Liver (tissue), 9 donors: ENCODE data around the gene TADA3. TPM values are rescaled to one million over a fixed set of nuclear protein-coding genes. Genes with fewer than 3 reads are reported as not detected.

Experiments used
- DNase-seq: peaks from one replicate; pipeline ENCODE4 v3.0.0-alpha.2; 2017; ENCODE audit warnings: low spot score
- H3K27ac ChIP-seq, 2 donors: one replicate each; pipeline ENCODE4 v1.7.0; 2013; ENCODE audit warnings: inconsistent platforms in 2 of 2, low read length in 2 of 2, control low read depth in 1 of 2, low read depth in 1 of 2, mild to moderate bottlenecking in 1 of 2
- H3K27me3 ChIP-seq, 4 donors: one replicate each; pipeline versions ENCODE4 v1.6.1 to v1.7.0; 2013; ENCODE audit warnings: low read length in 3 of 4, inconsistent platforms in 1 of 4, mild to moderate bottlenecking in 1 of 4, moderate library complexity in 1 of 4; ENCODE audit not compliant: control insufficient read depth in 4 of 4, insufficient read depth in 4 of 4
- H3K36me3 ChIP-seq, 4 donors: one replicate each; pipeline versions ENCODE4 v1.6.1 to v1.7.0; 2013; ENCODE audit warnings: low read length in 3 of 4, mild to moderate bottlenecking in 3 of 4, low read depth in 1 of 4, moderate library complexity in 1 of 4; ENCODE audit not compliant: control insufficient read depth in 4 of 4, insufficient read depth in 3 of 4
- H3K4me1 ChIP-seq, 4 donors: one replicate each; pipeline versions ENCODE4 v1.6.1 to v1.7.0; 2013; ENCODE audit warnings: low read length in 3 of 4, mild to moderate bottlenecking in 3 of 4, moderate library complexity in 1 of 4; ENCODE audit not compliant: control insufficient read depth in 4 of 4, insufficient read depth in 4 of 4
- H3K4me3 ChIP-seq, 3 donors: one replicate each; pipeline versions ENCODE4 v1.6.1 to v1.7.0; 2013; ENCODE audit warnings: low read length in 3 of 3, control low read depth in 1 of 3, low read depth in 1 of 3, mild to moderate bottlenecking in 1 of 3
- H3K9ac ChIP-seq, 2 donors: one replicate each; pipeline ENCODE4 v1.7.0; 2013; ENCODE audit warnings: low read length in 2 of 2, mild to moderate bottlenecking in 2 of 2, moderate library complexity in 2 of 2, control low read depth in 1 of 2, low read depth in 1 of 2
- H3K9me3 ChIP-seq, 4 donors: one replicate each; pipeline versions ENCODE4 v1.6.1 to v1.7.0; 2013; ENCODE audit warnings: low read length in 3 of 4; ENCODE audit not compliant: control insufficient read depth in 4 of 4
- EGR1 ChIP-seq, 2 donors: IDR thresholded peaks; 2 replicates each; pipeline ENCODE4 v1.6.1; 2016 to 2018; ENCODE audit warnings: antibody characterized with exemption in 2 of 2, low read depth in 2 of 2
- FOXA1 ChIP-seq: IDR thresholded peaks from 2 replicates; pipeline ENCODE4 v1.6.1; 2016; ENCODE audit warnings: antibody characterized with exemption
- FOXA2 ChIP-seq: IDR thresholded peaks from 2 replicates; pipeline ENCODE4 v1.6.1; 2016; ENCODE audit warnings: antibody characterized with exemption
- GABPA ChIP-seq, 2 donors: IDR thresholded peaks in 1 of 2; conservative IDR thresholded peaks in 1 of 2; 2 replicates each; pipeline ENCODE4 v1.6.1; 2016; ENCODE audit warnings: antibody characterized with exemption in 2 of 2, mild to moderate bottlenecking in 1 of 2, moderate library complexity in 1 of 2
- HNF4A ChIP-seq, 2 donors: conservative IDR thresholded peaks; 2 replicates each; pipeline ENCODE4 v1.6.1; 2016; ENCODE audit warnings: antibody characterized with exemption in 2 of 2, mild to moderate bottlenecking in 2 of 2
- HNF4G ChIP-seq: IDR thresholded peaks from 2 replicates; pipeline ENCODE4 v1.6.1; 2016; ENCODE audit warnings: antibody characterized with exemption
- NR2F2 ChIP-seq: IDR thresholded peaks from 2 replicates; pipeline ENCODE4 v1.6.1; 2016; ENCODE audit warnings: antibody characterized with exemption
- RAD21 ChIP-seq, 2 donors: IDR thresholded peaks; 2 replicates each; pipeline ENCODE4 v1.6.1; 2016; ENCODE audit warnings: antibody characterized with exemption in 2 of 2, mild to moderate bottlenecking in 2 of 2
- RXRA ChIP-seq, 2 donors: IDR thresholded peaks; 2 replicates each; pipeline ENCODE4 v1.6.1; 2017 to 2018; ENCODE audit warnings: antibody characterized with exemption in 2 of 2, mild to moderate bottlenecking in 1 of 2
- SP1 ChIP-seq: IDR thresholded peaks from 2 replicates; pipeline ENCODE4 v1.6.1; 2018; ENCODE audit warnings: antibody characterized with exemption, mild to moderate bottlenecking
- TAF1 ChIP-seq: conservative IDR thresholded peaks from 2 replicates; pipeline ENCODE4 v1.6.1; 2016; ENCODE audit warnings: antibody characterized with exemption, mild to moderate bottlenecking
- YY1 ChIP-seq: IDR thresholded peaks from 2 replicates; pipeline ENCODE4 v1.6.1; 2016; ENCODE audit warnings: antibody characterized with exemption, mild to moderate bottlenecking
- WGBS: extraction: QIAGEN DNeasy Blood & Tissue Kit; methylation state at CpG from one replicate; pipeline ENCODE4 v1.1.7; 2013; 5-methylcytosine and 5-hydroxymethylcytosine counted together
- polyA plus RNA-seq, 2 donors: library from polyadenylated mRNA; stranded (reverse) in 1 of 2; unstranded in 1 of 2; fragments of 200-250 nt in 1 of 2; fragments of >200 nt in 1 of 2; fragmentation: Nextera tagmentation in 1 of 2; extraction: Ambion mirVana in 1 of 2; gene quantifications; one replicate each; pipeline versions ENCODE4 v1.2.1 to v1.2.3, GENCODE V29; 2013 to 2015
- total RNA-seq, 2 donors: library from RNA; depleted of rRNA; stranded (reverse); fragments of >200 nt; gene quantifications; one replicate each; pipeline ENCODE4 v1.2.3, GENCODE V29; 2014
- TF ChIP-seq, protein P1 (sequence below): IDR thresholded peaks from 2 replicates; pipeline ENCODE4 v1.6.1; 2016; ENCODE audit warnings: antibody characterized with exemption
- TF ChIP-seq, protein P2 (sequence below): IDR thresholded peaks from 2 replicates; pipeline ENCODE4 v1.6.1; 2016; ENCODE audit warnings: antibody characterized with exemption
- TF ChIP-seq, protein P3 (sequence below): IDR thresholded peaks from 2 replicates; pipeline ENCODE4 v1.6.1; 2016; ENCODE audit warnings: antibody characterized with exemption
- TF ChIP-seq, protein P4 (sequence below): IDR thresholded peaks from 2 replicates; pipeline ENCODE4 v1.6.1; 2016; ENCODE audit warnings: antibody characterized with exemption, mild to moderate bottlenecking
- TF ChIP-seq, protein P5 (sequence below): fragments of 150-350 bp; IDR thresholded peaks from 2 replicates; pipeline ENCODE4 v1.5.1; 2017; ENCODE audit warnings: improper control_type of control experiment, low read depth, low read length; ENCODE audit not compliant: missing input control
- donor health status: healthy.
- donor health status: healthy.
- donor health status: healthy.
- donor health status: healthy.
- donor health status: healthy.

Gene TADA3
- total and polyA plus RNA-seq, 4 donors = 16.2 to 27.8 (median 21.5) TPM

DNA sequence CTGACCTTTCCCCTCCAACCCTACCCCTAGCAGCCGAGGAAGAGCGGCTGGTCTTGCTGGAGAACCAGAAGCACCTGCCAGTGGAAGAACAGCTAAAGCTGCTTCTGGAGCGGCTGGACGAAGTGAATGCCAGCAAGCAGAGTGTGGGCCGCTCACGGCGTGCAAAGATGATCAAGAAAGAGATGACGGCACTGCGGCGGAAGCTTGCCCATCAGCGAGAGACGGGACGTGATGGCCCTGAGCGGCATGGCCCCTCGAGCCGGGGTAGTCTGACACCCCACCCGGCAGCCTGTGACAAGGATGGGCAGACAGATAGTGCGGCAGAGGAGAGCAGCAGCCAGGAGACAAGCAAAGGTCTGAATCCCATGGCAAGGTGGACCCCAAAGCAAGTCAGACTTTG lies 48.7 kb downstream of the TADA3 start:
- no peaks in the 10 kb centered on the region for H3K27me3 ChIP-seq
- H3K27ac ChIP-seq = no peak overlapping the region
- peaks cover 31 to 92% (median 79%) of the 10 kb centered on the region in 4 donors for H3K36me3 ChIP-seq
- no peak overlapping the region for H3K9ac ChIP-seq
- H3K4me3 ChIP-seq = no peak overlapping the region
- DNase-seq = no peak
- TF ChIP-seq GABPA (IDR thresholded peaks at IDR 0.05 in 1 of 2, conservative IDR thresholded peaks at IDR 0.05 in 1 of 2) (no peak), FOXA2 (no peak), HNF4G (no peak), FOXA1 (no peak), YY1 (no peak), TAF1 (no peak), RAD21 (IDR thresholded peaks at IDR 0.05) (no peak), HNF4A (conservative IDR thresholded peaks at IDR 0.05) (no peak), RXRA (IDR thresholded peaks at IDR 0.05) (no peak), NR2F2 (no peak)
- TF ChIP-seq, protein P1, sequence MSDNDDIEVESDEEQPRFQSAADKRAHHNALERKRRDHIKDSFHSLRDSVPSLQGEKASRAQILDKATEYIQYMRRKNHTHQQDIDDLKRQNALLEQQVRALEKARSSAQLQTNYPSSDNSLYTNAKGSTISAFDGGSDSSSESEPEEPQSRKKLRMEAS = no peak
- TF ChIP-seq, protein P2, sequence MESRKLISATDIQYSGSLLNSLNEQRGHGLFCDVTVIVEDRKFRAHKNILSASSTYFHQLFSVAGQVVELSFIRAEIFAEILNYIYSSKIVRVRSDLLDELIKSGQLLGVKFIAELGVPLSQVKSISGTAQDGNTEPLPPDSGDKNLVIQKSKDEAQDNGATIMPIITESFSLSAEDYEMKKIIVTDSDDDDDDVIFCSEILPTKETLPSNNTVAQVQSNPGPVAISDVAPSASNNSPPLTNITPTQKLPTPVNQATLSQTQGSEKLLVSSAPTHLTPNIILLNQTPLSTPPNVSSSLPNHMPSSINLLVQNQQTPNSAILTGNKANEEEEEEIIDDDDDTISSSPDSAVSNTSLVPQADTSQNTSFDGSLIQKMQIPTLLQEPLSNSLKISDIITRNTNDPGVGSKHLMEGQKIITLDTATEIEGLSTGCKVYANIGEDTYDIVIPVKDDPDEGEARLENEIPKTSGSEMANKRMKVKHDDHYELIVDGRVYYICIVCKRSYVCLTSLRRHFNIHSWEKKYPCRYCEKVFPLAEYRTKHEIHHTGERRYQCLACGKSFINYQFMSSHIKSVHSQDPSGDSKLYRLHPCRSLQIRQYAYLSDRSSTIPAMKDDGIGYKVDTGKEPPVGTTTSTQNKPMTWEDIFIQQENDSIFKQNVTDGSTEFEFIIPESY = no peak
- TF ChIP-seq, protein P3, sequence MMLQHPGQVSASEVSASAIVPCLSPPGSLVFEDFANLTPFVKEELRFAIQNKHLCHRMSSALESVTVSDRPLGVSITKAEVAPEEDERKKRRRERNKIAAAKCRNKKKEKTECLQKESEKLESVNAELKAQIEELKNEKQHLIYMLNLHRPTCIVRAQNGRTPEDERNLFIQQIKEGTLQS = no peak
- no peaks in the 10 kb centered on the region for H3K4me1 ChIP-seq
- WGBS = 97% methylated on average over 18 of the region's 18 CpGs
- H3K9me3 ChIP-seq = no peaks in the 10 kb centered on the region

DNA sequence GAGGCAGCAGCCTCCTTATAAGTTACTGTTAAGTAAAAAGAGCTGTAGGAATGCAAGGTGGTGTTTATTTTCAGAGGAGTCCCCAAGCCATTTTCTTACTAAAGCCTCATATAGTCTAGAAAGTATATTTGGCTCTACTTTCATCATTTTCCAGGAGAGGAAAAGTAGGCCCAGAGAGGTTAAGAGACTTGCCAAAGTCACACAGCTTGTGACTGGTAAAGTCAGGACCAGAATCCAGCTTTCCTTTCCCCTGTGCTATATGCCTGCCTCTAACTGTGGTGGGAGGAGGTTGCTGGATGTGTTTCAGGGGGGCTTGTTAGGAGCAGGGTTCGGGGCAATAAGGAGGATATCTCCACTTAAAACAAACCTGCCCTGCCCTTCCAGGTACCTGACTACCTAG lies 49.7 kb downstream of the TADA3 start:
- WGBS = 92% methylated on average over 1 of the region's 1 CpG
- Histone ChIP-seq H3K9ac (no peak overlapping the region), H3K9me3 (no peaks in the 10 kb centered on the region), H3K27me3 (no peaks in the 10 kb centered on the region), H3K4me1 (no peaks in the 10 kb centered on the region), H3K4me3 (no peak overlapping the region), H3K27ac (no peak overlapping the region), H3K36me3 (peaks cover 34 to 97% (median 82%) of the 10 kb centered on the region in 4 donors)
- TF ChIP-seq, protein P1 = no peak
- TF ChIP-seq FOXA2 = no peak
- TF ChIP-seq, protein P4, sequence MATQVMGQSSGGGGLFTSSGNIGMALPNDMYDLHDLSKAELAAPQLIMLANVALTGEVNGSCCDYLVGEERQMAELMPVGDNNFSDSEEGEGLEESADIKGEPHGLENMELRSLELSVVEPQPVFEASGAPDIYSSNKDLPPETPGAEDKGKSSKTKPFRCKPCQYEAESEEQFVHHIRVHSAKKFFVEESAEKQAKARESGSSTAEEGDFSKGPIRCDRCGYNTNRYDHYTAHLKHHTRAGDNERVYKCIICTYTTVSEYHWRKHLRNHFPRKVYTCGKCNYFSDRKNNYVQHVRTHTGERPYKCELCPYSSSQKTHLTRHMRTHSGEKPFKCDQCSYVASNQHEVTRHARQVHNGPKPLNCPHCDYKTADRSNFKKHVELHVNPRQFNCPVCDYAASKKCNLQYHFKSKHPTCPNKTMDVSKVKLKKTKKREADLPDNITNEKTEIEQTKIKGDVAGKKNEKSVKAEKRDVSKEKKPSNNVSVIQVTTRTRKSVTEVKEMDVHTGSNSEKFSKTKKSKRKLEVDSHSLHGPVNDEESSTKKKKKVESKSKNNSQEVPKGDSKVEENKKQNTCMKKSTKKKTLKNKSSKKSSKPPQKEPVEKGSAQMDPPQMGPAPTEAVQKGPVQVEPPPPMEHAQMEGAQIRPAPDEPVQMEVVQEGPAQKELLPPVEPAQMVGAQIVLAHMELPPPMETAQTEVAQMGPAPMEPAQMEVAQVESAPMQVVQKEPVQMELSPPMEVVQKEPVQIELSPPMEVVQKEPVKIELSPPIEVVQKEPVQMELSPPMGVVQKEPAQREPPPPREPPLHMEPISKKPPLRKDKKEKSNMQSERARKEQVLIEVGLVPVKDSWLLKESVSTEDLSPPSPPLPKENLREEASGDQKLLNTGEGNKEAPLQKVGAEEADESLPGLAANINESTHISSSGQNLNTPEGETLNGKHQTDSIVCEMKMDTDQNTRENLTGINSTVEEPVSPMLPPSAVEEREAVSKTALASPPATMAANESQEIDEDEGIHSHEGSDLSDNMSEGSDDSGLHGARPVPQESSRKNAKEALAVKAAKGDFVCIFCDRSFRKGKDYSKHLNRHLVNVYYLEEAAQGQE = no peak
- TF ChIP-seq, protein P5, sequence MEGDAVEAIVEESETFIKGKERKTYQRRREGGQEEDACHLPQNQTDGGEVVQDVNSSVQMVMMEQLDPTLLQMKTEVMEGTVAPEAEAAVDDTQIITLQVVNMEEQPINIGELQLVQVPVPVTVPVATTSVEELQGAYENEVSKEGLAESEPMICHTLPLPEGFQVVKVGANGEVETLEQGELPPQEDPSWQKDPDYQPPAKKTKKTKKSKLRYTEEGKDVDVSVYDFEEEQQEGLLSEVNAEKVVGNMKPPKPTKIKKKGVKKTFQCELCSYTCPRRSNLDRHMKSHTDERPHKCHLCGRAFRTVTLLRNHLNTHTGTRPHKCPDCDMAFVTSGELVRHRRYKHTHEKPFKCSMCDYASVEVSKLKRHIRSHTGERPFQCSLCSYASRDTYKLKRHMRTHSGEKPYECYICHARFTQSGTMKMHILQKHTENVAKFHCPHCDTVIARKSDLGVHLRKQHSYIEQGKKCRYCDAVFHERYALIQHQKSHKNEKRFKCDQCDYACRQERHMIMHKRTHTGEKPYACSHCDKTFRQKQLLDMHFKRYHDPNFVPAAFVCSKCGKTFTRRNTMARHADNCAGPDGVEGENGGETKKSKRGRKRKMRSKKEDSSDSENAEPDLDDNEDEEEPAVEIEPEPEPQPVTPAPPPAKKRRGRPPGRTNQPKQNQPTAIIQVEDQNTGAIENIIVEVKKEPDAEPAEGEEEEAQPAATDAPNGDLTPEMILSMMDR = no peak
- TF ChIP-seq GABPA (IDR thresholded peaks at IDR 0.05 in 1 of 2, conservative IDR thresholded peaks at IDR 0.05 in 1 of 2) = no peak
- TF ChIP-seq, protein P2 = no peak
- TF ChIP-seq RXRA (IDR thresholded peaks at IDR 0.05) = no peak
- TF ChIP-seq EGR1 (IDR thresholded peaks at IDR 0.05; ENCODE audit: low read depth in 2 of 2) = no peak
- no peak for TF ChIP-seq NR2F2
- TF ChIP-seq RAD21 (IDR thresholded peaks at IDR 0.05) = no peak
- TF ChIP-seq HNF4A (conservative IDR thresholded peaks at IDR 0.05) = no peak
- TF ChIP-seq FOXA1 = no peak
- TF ChIP-seq SP1 = no peak
- no peak for TF ChIP-seq TAF1
- TF ChIP-seq HNF4G = no peak
- TF ChIP-seq, protein P3 = no peak
- no peak for DNase-seq
